ENCODE results near the gene DOLPP1. TPM values are rescaled to one million over a fixed set of nuclear protein-coding genes. Genes with fewer than 3 reads are reported as not detected.
"Not testable (repeated sequence)": the region's sequence is repeated elsewhere in the genome, so short reads cannot be mapped to it uniquely, and the experiment has no call there.

Gene DOLPP1
- total and polyA plus RNA-seq, 12 donors, result 3.1 to 8.1 (median 5.0) TPM

DNA sequence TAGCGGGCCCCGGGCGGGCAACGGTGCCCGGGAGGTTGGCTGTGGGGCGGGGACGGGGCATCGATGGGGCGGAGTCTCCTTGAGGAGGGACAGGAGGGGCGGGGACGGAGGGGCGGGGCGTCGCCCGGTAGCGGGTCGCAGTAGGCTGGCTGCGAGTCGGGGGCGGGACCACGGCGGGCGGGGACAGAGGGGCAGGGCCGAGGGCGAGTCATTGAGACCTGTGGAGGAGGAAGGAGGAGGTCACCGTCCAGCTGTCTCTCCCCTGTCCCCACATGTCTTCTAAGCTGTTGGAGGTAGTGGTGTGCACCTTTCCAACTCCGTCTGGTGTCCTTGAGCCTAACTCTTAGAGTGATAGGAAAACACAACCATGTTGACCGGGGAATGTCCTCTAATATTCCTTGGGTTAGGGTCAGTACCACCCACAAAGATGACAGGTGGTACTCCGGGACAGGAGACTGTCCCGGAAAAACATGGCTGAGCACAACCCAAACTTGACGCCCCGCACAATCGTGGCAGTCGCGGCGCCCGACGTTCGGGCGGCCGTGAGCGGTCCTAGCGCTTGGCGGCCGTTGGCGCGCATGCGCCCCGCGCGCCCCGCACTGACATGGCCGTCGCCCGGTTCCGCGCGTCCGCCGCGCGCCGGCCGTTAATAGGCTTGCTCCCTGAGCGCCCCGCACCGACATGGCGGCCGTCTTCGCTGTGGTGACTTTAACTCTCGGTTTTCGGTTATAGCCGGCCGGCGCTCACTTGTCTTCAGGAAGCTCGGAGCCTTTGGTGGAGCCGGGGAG, 30.0 kb downstream of the DOLPP1 start, which contains the start of the genes CRAT and PTPA:
Gene CRAT (minus strand): TSS at position 54 of the 788 bp plus-strand sequence. CDS start 284 bp downstream, outside the sequence.
Gene PTPA (plus strand): TSS at position 676 of the 788 bp plus-strand sequence. CDS start 186 bp downstream, outside the sequence.
- DNase-seq, result peak; percentile 98 to 99
- H3K27me3 ChIP-seq, result no peaks in the 10 kb centered on the region
- peak within 1 kb of the TSS; percentile 87 to 98 (median 96) for H3K27ac ChIP-seq
- TF ChIP-seq, protein P1, sequence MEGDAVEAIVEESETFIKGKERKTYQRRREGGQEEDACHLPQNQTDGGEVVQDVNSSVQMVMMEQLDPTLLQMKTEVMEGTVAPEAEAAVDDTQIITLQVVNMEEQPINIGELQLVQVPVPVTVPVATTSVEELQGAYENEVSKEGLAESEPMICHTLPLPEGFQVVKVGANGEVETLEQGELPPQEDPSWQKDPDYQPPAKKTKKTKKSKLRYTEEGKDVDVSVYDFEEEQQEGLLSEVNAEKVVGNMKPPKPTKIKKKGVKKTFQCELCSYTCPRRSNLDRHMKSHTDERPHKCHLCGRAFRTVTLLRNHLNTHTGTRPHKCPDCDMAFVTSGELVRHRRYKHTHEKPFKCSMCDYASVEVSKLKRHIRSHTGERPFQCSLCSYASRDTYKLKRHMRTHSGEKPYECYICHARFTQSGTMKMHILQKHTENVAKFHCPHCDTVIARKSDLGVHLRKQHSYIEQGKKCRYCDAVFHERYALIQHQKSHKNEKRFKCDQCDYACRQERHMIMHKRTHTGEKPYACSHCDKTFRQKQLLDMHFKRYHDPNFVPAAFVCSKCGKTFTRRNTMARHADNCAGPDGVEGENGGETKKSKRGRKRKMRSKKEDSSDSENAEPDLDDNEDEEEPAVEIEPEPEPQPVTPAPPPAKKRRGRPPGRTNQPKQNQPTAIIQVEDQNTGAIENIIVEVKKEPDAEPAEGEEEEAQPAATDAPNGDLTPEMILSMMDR (IDR thresholded peaks at IDR 0.05), result no peak
- no peaks in the 10 kb centered on the region for H3K9me3 ChIP-seq
- ATAC-seq, result peak; percentile 90 to 95 (median 93)
- peak within 1 kb of the TSS; percentile 67 to 99 (median 90) for H3K4me3 ChIP-seq
- intact Hi-C loops (cut with DNase I), result no loop called here
- H3K36me3 ChIP-seq, result peaks cover 0 to 24% (median 4%) of the 10 kb centered on the region in 9 donors
- WGBS, 2 donors, result 0 to 1% methylated on average over 75 to 77 of the region's 77 CpGs
- H3K4me1 ChIP-seq, result peaks cover 0 to 52% (median 30%) of the 10 kb centered on the region in 9 donors

DNA sequence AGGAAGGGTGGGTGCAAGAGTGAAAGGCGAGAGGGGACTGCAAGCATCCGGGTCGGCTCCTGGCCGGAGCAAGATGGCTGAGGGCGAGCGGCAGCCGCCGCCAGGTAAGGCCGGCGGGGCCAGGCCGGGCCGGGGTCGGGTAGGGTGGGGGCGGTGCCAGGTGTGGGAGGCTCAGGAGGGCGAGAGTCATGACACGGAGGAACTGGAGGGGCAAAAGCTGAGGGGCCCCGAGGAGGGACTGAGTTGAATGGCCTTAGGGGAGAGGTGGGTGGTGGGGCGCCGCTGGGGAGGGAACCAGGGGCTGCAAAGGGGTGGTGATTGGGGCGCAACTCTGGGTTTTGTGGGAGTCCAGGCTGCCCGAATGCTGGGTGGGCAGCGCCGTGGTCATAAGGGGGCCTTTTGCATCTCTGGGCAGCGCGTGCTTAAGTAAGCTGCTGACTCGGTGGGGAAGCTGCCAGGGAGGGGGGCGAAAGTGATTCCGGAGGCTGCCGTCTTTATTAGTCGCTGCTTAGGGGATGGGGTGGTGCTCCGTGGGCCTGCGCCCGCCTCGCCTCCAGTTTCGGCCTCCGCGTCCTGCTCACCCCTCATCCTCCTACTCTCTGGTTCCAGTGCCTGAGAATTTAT, 30.7 kb downstream of the DOLPP1 start:
- Histone ChIP-seq H3K4me1 (peaks cover 0 to 52% (median 30%) of the 10 kb centered on the region in 9 donors), H3K27me3 (no peaks in the 10 kb centered on the region), H3K27ac (peak overlapping the region; percentile 87 to 98 (median 96)), H3K36me3 (peaks cover 0 to 17% (median 4%) of the 10 kb centered on the region in 9 donors), H3K4me3 (peak overlapping the region; percentile 67 to 99 (median 90)), H3K9me3 (no peaks in the 10 kb centered on the region)
- 0 to 1% methylated on average over 37 of the region's 37 CpGs for WGBS, 2 donors
- ATAC-seq, result peak; percentile 1 to 22 (median 10)
- peak in 1 of 2 donors; percentile 43 for DNase-seq
- TF ChIP-seq, protein P1 (IDR thresholded peaks at IDR 0.05), result no peak
- intact Hi-C loops (cut with DNase I), result no loop called here

DNA sequence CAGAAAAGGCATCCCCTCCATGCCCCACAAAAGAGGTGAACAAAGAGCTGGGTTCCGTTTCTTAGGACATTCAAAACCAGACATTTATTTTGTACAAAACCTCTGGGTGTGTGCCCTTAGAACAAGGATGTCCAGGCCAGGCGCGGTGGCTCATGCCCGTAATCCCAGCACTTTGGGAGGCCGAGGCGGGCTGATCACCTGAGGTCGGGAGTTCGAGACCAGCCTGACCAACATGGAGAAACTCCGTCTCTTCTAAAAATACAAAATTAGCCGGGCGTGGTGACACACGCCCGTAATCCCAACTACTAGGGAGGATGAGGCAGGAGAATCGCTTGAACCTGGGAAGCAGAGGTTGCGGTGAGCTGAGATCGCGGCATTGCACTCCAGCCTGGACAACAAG, 31.6 kb downstream of the DOLPP1 start:
- 93 to 94% methylated on average over 17 of the region's 17 CpGs for WGBS, 2 donors
- not testable (repeated sequence) for ATAC-seq
- peak overlapping the region in 6 of 10 donors; percentile 75 to 98 (median 90) for H3K4me3 ChIP-seq

DNA sequence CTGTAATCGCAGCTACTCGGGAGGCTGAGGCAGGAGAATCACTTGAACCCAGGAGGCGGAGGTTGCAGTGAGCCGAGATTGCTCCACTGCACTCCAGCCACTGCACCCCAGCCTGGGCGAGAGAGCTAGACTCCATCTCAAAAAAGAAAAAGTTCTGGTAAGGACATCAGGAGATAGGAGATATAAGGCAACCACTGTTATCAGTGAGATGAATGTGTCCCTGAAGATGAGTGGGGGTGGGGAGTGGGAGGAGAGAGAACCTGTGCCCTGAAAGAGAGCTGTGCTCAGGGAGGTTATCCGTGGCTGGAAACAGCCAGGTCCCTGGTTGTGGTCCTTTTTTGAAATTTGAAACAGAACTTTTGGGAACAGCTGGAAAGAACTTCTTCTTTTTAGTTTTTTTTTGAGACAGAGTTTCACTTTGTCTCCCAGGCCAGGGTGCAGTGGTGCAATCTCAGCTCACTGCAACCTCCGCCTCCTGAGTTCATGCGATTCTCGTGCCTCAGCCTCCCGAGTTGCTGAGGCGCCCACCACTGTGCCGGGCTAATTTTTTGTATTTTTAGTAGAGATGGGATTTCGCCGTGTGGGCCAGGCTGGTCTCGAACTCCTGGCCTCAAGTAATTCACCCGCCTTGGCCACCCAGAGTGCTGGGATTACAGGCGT, 32.9 kb downstream of the DOLPP1 start:
- H3K36me3 ChIP-seq, result no peaks in the 10 kb centered on the region
- DNase-seq (no peak), ATAC-seq (no peak)
- no peaks in the 10 kb centered on the region for H3K27me3 ChIP-seq
- peaks cover 0 to 50% (median 28%) of the 10 kb centered on the region in 9 donors for H3K4me1 ChIP-seq
- no peak overlapping the region for H3K4me3 ChIP-seq
- TF ChIP-seq, protein P1 (IDR thresholded peaks at IDR 0.05), result no peak
- intact Hi-C loops (cut with DNase I), result no loop called here
- no peaks in the 10 kb centered on the region for H3K9me3 ChIP-seq
- peak overlapping the region in 2 of 10 donors; percentile 31 to 36 for H3K27ac ChIP-seq
- WGBS, 2 donors, result 88 to 90% methylated on average over 17 of the region's 17 CpGs

More for the DNA sequence above, 31.6 kb downstream of the DOLPP1 start:
- H3K27me3 ChIP-seq; DNase-seq; H3K36me3 ChIP-seq; H3K9me3 ChIP-seq; intact Hi-C loops (cut with DNase I); H3K27ac ChIP-seq: not testable (repeated sequence)
- peaks cover 0 to 52% (median 30%) of the 10 kb centered on the region in 9 donors for H3K4me1 ChIP-seq
